CD8-positive, alpha-beta memory T cell (primary cell): Measurements from ENCODE around the gene GET4. TPM values are rescaled to one million over a fixed set of nuclear protein-coding genes. Genes with fewer than 3 reads are reported as not detected.

Experiments used
- polyA plus RNA-seq: library from polyadenylated mRNA; unstranded; fragments of 300-500 nt; fragmentation: Illumina TruSeq; gene quantifications from one replicate; pipeline ENCODE4 v1.2.3, GENCODE V29; 2021
- total RNA-seq, 2 experiments: library from RNA; stranded (reverse); gene quantifications; one replicate each; pipeline ENCODE4 v1.2.3, GENCODE V29; 2021

Gene GET4
- total and polyA plus RNA-seq, 3 experiments from 2014 or later, result 33.6 to 44.9 (median 39.9) TPM

Other genes with a start within 250 kb of the GET4 start
- gene DNAAF5, start 149.9 kb upstream of the GET4 start, total RNA-seq, result 10 to 100 TPM; 47.3 to 48.0 TPM
- gene DNAAF5, start 149.9 kb upstream of the GET4 start, polyA plus RNA-seq, result 4.4 TPM
- 10 to 100 TPM; 28.3 to 32.4 TPM for gene PRKAR1B, start 149.3 kb upstream of the GET4 start, total RNA-seq
- gene PRKAR1B, start 149.3 kb upstream of the GET4 start, polyA plus RNA-seq, result 8.1 TPM
- 10 to 100 TPM; 59.8 to 65.8 TPM for gene SUN1, start 44.1 kb upstream of the GET4 start, total RNA-seq
- 29.8 TPM for gene SUN1, start 44.1 kb upstream of the GET4 start, polyA plus RNA-seq
- gene ADAP1, start 78.1 kb downstream of the GET4 start, total RNA-seq, result 10 to 100 TPM; 67.7 to 77.3 TPM
- 37.7 TPM for gene ADAP1, start 78.1 kb downstream of the GET4 start, polyA plus RNA-seq
- 10 to 100 TPM; 18.9 to 21.3 TPM for gene COX19, start 99.0 kb downstream of the GET4 start, total RNA-seq
- 25.9 TPM for gene COX19, start 99.0 kb downstream of the GET4 start, polyA plus RNA-seq
- not detected for gene CYP2W1, start 106.6 kb downstream of the GET4 start, total RNA-seq
- gene CYP2W1, start 106.6 kb downstream of the GET4 start, polyA plus RNA-seq, result not detected
- under 1 TPM; 0.55 to 0.70 TPM for gene GPR146, start 168.0 kb downstream of the GET4 start, total RNA-seq
- gene GPR146, start 168.0 kb downstream of the GET4 start, polyA plus RNA-seq, result 1.2 TPM
- gene GPER1, start 211.6 kb downstream of the GET4 start, total RNA-seq, result not detected
- 0.17 TPM for gene GPER1, start 211.6 kb downstream of the GET4 start, polyA plus RNA-seq